Activated naive CD8-positive, alpha-beta T cell (primary cell): ENCODE measurements around the gene PTPN12.
"Not testable (repeated sequence)": the region's sequence is repeated elsewhere in the genome, so short reads cannot be mapped to it uniquely, and the experiment has no call there.

ENCODE experiments used
- H3K27ac Mint-ChIP-seq: one replicate; pipeline ENCODE4 v1.8.0; 2021; ENCODE audit warnings: mixed read lengths
- H3K27me3 Mint-ChIP-seq: one replicate; pipeline ENCODE4 v1.8.0; 2021; ENCODE audit warnings: mixed read lengths
- H3K36me3 Mint-ChIP-seq: one replicate; pipeline ENCODE4 v1.8.0; 2021; ENCODE audit warnings: mixed read lengths
- H3K4me1 Mint-ChIP-seq: one replicate; pipeline ENCODE4 v1.8.0; 2021; ENCODE audit warnings: low read depth, mixed read lengths
- H3K4me3 Mint-ChIP-seq: one replicate; pipeline ENCODE4 v1.8.0; 2021; ENCODE audit warnings: mild to moderate bottlenecking, mixed read lengths
- H3K9me3 Mint-ChIP-seq: one replicate; pipeline ENCODE4 v1.8.0; 2021; ENCODE audit warnings: low read depth, mixed read lengths

PTPN12 gene

GRCh38 chr7:77532247-77532646 lies 4.8 kb upstream of the PTPN12 start:
- H3K9me3 Mint-ChIP-seq = no peaks in the 10 kb centered on the region
- no peak overlapping the region for H3K4me3 Mint-ChIP-seq
- no peaks in the 10 kb centered on the region for H3K36me3 Mint-ChIP-seq
- H3K4me1 Mint-ChIP-seq = peaks cover 7% of the 10 kb centered on the region
- no peak overlapping the region for H3K27ac Mint-ChIP-seq
- no peaks in the 10 kb centered on the region for H3K27me3 Mint-ChIP-seq

GRCh38 chr7:77532732-77533131 lies 4.4 kb upstream of the PTPN12 start:
- not testable (repeated sequence) for H3K9me3 Mint-ChIP-seq, H3K27ac Mint-ChIP-seq, H3K4me1 Mint-ChIP-seq, H3K27me3 Mint-ChIP-seq, H3K36me3 Mint-ChIP-seq, H3K4me3 Mint-ChIP-seq

- not testable (repeated sequence) for H3K36me3 Mint-ChIP-seq, H3K9me3 Mint-ChIP-seq, H3K27me3 Mint-ChIP-seq, H3K4me3 Mint-ChIP-seq, H3K27ac Mint-ChIP-seq
- H3K4me1 Mint-ChIP-seq = peaks cover 16% of the 10 kb centered on the region
These were observed 3.0 kb upstream of the PTPN12 start for GRCh38 chr7:77534046-77534445.

- H3K4me1 Mint-ChIP-seq = peaks cover 15% of the 10 kb centered on the region
- H3K27me3 Mint-ChIP-seq = no peaks in the 10 kb centered on the region
- H3K9me3 Mint-ChIP-seq = no peaks in the 10 kb centered on the region
- no peak overlapping the region for H3K27ac Mint-ChIP-seq
- H3K36me3 Mint-ChIP-seq = no peaks in the 10 kb centered on the region
- H3K4me3 Mint-ChIP-seq = peak overlapping the region; percentile 95
These were observed 1.1 kb upstream of the PTPN12 start for GRCh38 chr7:77536017-77536412.

GRCh38 chr7:77536413-77537135 lies 521 bp upstream of the PTPN12 start:
- Mint-ChIP-seq H3K27ac (peak overlapping the region; percentile 90), H3K4me3 (peak overlapping the region; percentile 95), H3K27me3 (no peaks in the 10 kb centered on the region), H3K36me3 (no peaks in the 10 kb centered on the region), H3K9me3 (no peaks in the 10 kb centered on the region), H3K4me1 (peaks cover 13% of the 10 kb centered on the region)

GRCh38 chr7:77537778-77538280 lies 734 bp downstream of the PTPN12 start:
- H3K4me1 Mint-ChIP-seq = peaks cover 23% of the 10 kb centered on the region
- H3K36me3 Mint-ChIP-seq = no peaks in the 10 kb centered on the region
- H3K27me3 Mint-ChIP-seq = no peaks in the 10 kb centered on the region
- peak overlapping the region; percentile 88 for H3K4me3 Mint-ChIP-seq
- H3K9me3 Mint-ChIP-seq = no peaks in the 10 kb centered on the region
- peak overlapping the region; percentile 34 for H3K27ac Mint-ChIP-seq

- Mint-ChIP-seq H3K27ac (no peak overlapping the region), H3K4me1 (peaks cover 28% of the 10 kb centered on the region)
These were observed 1.5 kb downstream of the PTPN12 start for GRCh38 chr7:77538281-77539212.

GRCh38 chr7:77540402-77540822 lies 3.3 kb downstream of the PTPN12 start:
- Mint-ChIP-seq H3K4me1 (peaks cover 41% of the 10 kb centered on the region), H3K4me3 (no peak overlapping the region), H3K9me3 (no peaks in the 10 kb centered on the region), H3K36me3 (no peaks in the 10 kb centered on the region), H3K27ac (no peak overlapping the region), H3K27me3 (no peaks in the 10 kb centered on the region)

More at GRCh38 chr7:77538281-77539212, 1.5 kb downstream of the PTPN12 start:
- Mint-ChIP-seq H3K36me3 (no peaks in the 10 kb centered on the region), H3K4me3 (peak overlapping the region; percentile 88), H3K27me3 (no peaks in the 10 kb centered on the region), H3K9me3 (no peaks in the 10 kb centered on the region)

GRCh38 chr7:77540993-77541392 lies 3.9 kb downstream of the PTPN12 start:
- H3K27ac Mint-ChIP-seq, H3K36me3 Mint-ChIP-seq, H3K4me3 Mint-ChIP-seq, H3K9me3 Mint-ChIP-seq, H3K27me3 Mint-ChIP-seq: not testable (repeated sequence)
- peaks cover 40% of the 10 kb centered on the region for H3K4me1 Mint-ChIP-seq

- H3K27me3 Mint-ChIP-seq = no peaks in the 10 kb centered on the region
- no peak overlapping the region for H3K27ac Mint-ChIP-seq
- no peaks in the 10 kb centered on the region for H3K9me3 Mint-ChIP-seq
- peaks cover 44% of the 10 kb centered on the region for H3K4me1 Mint-ChIP-seq
- H3K36me3 Mint-ChIP-seq = peaks cover 4% of the 10 kb centered on the region
- H3K4me3 Mint-ChIP-seq = no peak overlapping the region
These were observed 5.3 kb downstream of the PTPN12 start for GRCh38 chr7:77542409-77542808.

- H3K4me3 Mint-ChIP-seq = no peak overlapping the region
- peaks cover 44% of the 10 kb centered on the region for H3K4me1 Mint-ChIP-seq
- H3K27ac Mint-ChIP-seq = no peak overlapping the region
- H3K9me3 Mint-ChIP-seq = no peaks in the 10 kb centered on the region
- peaks cover 4% of the 10 kb centered on the region for H3K36me3 Mint-ChIP-seq
- no peaks in the 10 kb centered on the region for H3K27me3 Mint-ChIP-seq
These were observed 5.8 kb downstream of the PTPN12 start for GRCh38 chr7:77542895-77543294.

GRCh38 chr7:77543910-77544309 lies 6.8 kb downstream of the PTPN12 start:
- H3K27ac Mint-ChIP-seq = peak overlapping the region; percentile 6
- H3K4me1 Mint-ChIP-seq = peaks cover 38% of the 10 kb centered on the region
- no peaks in the 10 kb centered on the region for H3K9me3 Mint-ChIP-seq
- H3K36me3 Mint-ChIP-seq = peaks cover 4% of the 10 kb centered on the region
- H3K4me3 Mint-ChIP-seq = no peak overlapping the region
- H3K27me3 Mint-ChIP-seq = no peaks in the 10 kb centered on the region

GRCh38 chr7:77544518-77544917 lies 7.4 kb downstream of the PTPN12 start:
- no peaks in the 10 kb centered on the region for H3K27me3 Mint-ChIP-seq
- peaks cover 4% of the 10 kb centered on the region for H3K36me3 Mint-ChIP-seq
- H3K27ac Mint-ChIP-seq = no peak overlapping the region
- H3K4me3 Mint-ChIP-seq = no peak overlapping the region
- H3K9me3 Mint-ChIP-seq = no peaks in the 10 kb centered on the region
- peaks cover 37% of the 10 kb centered on the region for H3K4me1 Mint-ChIP-seq

GRCh38 chr7:77548206-77548605 lies 11.1 kb downstream of the PTPN12 start:
- H3K4me1 Mint-ChIP-seq = peaks cover 22% of the 10 kb centered on the region
- H3K27ac Mint-ChIP-seq = no peak overlapping the region
- no peak overlapping the region for H3K4me3 Mint-ChIP-seq
- H3K36me3 Mint-ChIP-seq = peaks cover 6% of the 10 kb centered on the region
- H3K27me3 Mint-ChIP-seq = no peaks in the 10 kb centered on the region
- H3K9me3 Mint-ChIP-seq = no peaks in the 10 kb centered on the region
